HFF-Myc (cell line): ENCODE measurements around the gene ESR1.
A peak's percentile ranks its signal among the peaks of the same experiment; 100 is the strongest.
"Not testable (repeated sequence)": the region's sequence is repeated elsewhere in the genome, so short reads cannot be mapped to it uniquely, and the experiment has no call there.

Source experiments
- DNase-seq: peaks from one replicate; pipeline ENCODE4 v3.0.0-alpha.2; 2011; ENCODE audit warnings: low read depth; ENCODE audit errors: extremely low read depth
- H3K4me3 ChIP-seq: replicated peaks from 2 replicates; pipeline ENCODE4 v1.5.1; 2011; ENCODE audit warnings: low read depth, mild to moderate bottlenecking, control low read depth, low read length
- CTCF ChIP-seq: IDR thresholded peaks from 2 replicates; pipeline ENCODE4 v1.5.1; 2012; ENCODE audit warnings: mild to moderate bottlenecking, low read depth, low read length, control low read depth; ENCODE audit errors: missing control alignments

The ESR1 gene

GRCh38 chr6:151882206-151882605 is 74.7 kb downstream of the ESR1 start:
- H3K4me3 ChIP-seq, result no peak overlapping the region
- TF ChIP-seq CTCF, result no peak
- no peak for DNase-seq

- no peak overlapping the region for H3K4me3 ChIP-seq
- no peak for TF ChIP-seq CTCF
- no peak for DNase-seq
Measured at GRCh38 chr6:151885234-151885633, 77.8 kb downstream of the ESR1 start.

- DNase-seq, result no peak
- no peak for TF ChIP-seq CTCF
Measured at GRCh38 chr6:151891524-151891923, 84.0 kb downstream of the ESR1 start.

GRCh38 chr6:151894426-151894825 is 86.9 kb downstream of the ESR1 start:
- not testable (repeated sequence) for H3K4me3 ChIP-seq
- DNase-seq, result peak; percentile 26

More at GRCh38 chr6:151891524-151891923, 84.0 kb downstream of the ESR1 start:
- H3K4me3 ChIP-seq, result no peak overlapping the region

- not testable (repeated sequence) for DNase-seq, H3K4me3 ChIP-seq
Measured at GRCh38 chr6:151899221-151899620, 91.7 kb downstream of the ESR1 start.

GRCh38 chr6:151899796-151900195 is 92.3 kb downstream of the ESR1 start:
- not testable (repeated sequence) for DNase-seq, H3K4me3 ChIP-seq

- H3K4me3 ChIP-seq, result no peak overlapping the region
- DNase-seq, result no peak
- no peak for TF ChIP-seq CTCF
Measured at GRCh38 chr6:151900256-151900655, 92.8 kb downstream of the ESR1 start.

GRCh38 chr6:151901009-151901411 is 93.5 kb downstream of the ESR1 start:
- no peak for TF ChIP-seq CTCF
- no peak for DNase-seq
- H3K4me3 ChIP-seq, result no peak overlapping the region

- DNase-seq, result no peak
- TF ChIP-seq CTCF, result no peak
- no peak overlapping the region for H3K4me3 ChIP-seq
Measured at GRCh38 chr6:151904631-151905030, 97.1 kb downstream of the ESR1 start.
